Measurements from ENCODE around the gene VOPP1. TPM values are rescaled to one million over a fixed set of nuclear protein-coding genes. Genes with fewer than 3 reads are reported as not detected.

Gene VOPP1
- total RNA-seq, 1 experiment from 2014 or later, result 60.2 TPM

DNA sequence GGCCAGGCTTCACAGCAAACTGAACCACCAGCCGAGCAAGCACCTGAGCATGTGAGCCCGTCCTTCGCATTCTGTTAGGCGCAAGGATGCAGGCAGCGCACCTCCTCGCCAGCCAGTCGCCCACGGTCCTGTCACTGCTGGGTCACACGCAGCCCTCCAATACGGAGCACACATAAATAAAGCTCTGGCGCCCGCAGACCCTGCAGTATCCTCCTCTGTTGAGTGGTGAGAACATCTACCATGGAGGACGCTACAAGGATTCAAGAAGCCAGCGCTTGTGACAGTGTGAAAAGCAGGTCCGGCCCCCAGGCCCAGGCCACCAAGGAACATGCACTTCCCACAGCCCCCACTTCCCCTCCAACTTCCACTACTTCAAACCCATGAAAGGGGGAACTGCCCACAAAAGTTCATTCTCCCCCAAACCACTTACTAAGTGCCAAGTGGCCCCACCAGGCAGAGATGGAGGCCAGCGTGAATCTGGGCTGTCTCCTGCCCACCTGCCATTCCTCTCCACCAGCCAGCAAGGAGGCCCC lies 34.8 kb downstream of the VOPP1 start:
- Histone ChIP-seq H3K9me3 (ENCODE audit: low read length) (no peaks in the 10 kb centered on the region), H2AFZ (ENCODE audit: low read length) (no peak overlapping the region), H4K20me1 (ENCODE audit: low read length) (peaks cover 16% of the 10 kb centered on the region), H3K27ac (ENCODE audit: low read length) (no peak overlapping the region), H3K9me2 (replicated peaks; ENCODE audit: low read length) (no peaks in the 10 kb centered on the region), H3K9ac (ENCODE audit: low read length) (no peak overlapping the region), H3K36me3 (ENCODE audit: low read depth, low read length) (no peaks in the 10 kb centered on the region), H3K4me1 (ENCODE audit: insufficient read depth, low read length) (peaks cover 29% of the 10 kb centered on the region), H3K79me2 (ENCODE audit: low read length) (peaks cover 41% of the 10 kb centered on the region), H3K4me3 (ENCODE audit: low read length) (no peak overlapping the region), H3K27me3 (ENCODE audit: low read length) (no peaks in the 10 kb centered on the region), H3F3A (ENCODE audit: low read length, unreplicated experiment) (peaks cover 6% of the 10 kb centered on the region), H3K4me2 (ENCODE audit: low read length) (no peak overlapping the region)
- POLR2A ChIA-PET (ENCODE audit: unreplicated experiment), result no interaction called here
- no peak for TF ChIP-seq CTCF (conservative IDR thresholded peaks at IDR 0.05; ENCODE audit: low read depth, low read length)
- TF ChIP-seq EZH2phosphoT487 (IDR thresholded peaks at IDR 0.05; ENCODE audit: borderline replicate concordance, low read length), result no peak
- no peak for TF ChIP-seq EZH2 (IDR thresholded peaks at IDR 0.05; ENCODE audit: low read length, unreplicated experiment)
- intact Hi-C loops (cut with micrococcal nuclease), result no loop called here
- CTCF ChIA-PET, result no interaction called here
- no peak for DNase-seq
- no peak for ATAC-seq
- no TSS peak for BruUV-seq (replicated peaks)

- Histone ChIP-seq H3K9me2 (replicated peaks; ENCODE audit: low read length) (no peaks in the 10 kb centered on the region), H2AFZ (ENCODE audit: low read length) (no peak overlapping the region), H3K4me3 (ENCODE audit: low read length) (no peak overlapping the region), H3F3A (ENCODE audit: low read length, unreplicated experiment) (peaks cover 6% of the 10 kb centered on the region), H3K79me2 (ENCODE audit: low read length) (peaks cover 45% of the 10 kb centered on the region), H3K4me1 (ENCODE audit: insufficient read depth, low read length) (peaks cover 36% of the 10 kb centered on the region), H3K27me3 (ENCODE audit: low read length) (no peaks in the 10 kb centered on the region), H3K36me3 (ENCODE audit: low read depth, low read length) (no peaks in the 10 kb centered on the region), H3K9ac (ENCODE audit: low read length) (no peak overlapping the region), H4K20me1 (ENCODE audit: low read length) (peaks cover 19% of the 10 kb centered on the region), H3K27ac (ENCODE audit: low read length) (no peak overlapping the region), H3K4me2 (ENCODE audit: low read length) (no peak overlapping the region), H3K9me3 (ENCODE audit: low read length) (no peaks in the 10 kb centered on the region)
- POLR2A ChIA-PET (ENCODE audit: unreplicated experiment), result no interaction called here
- no peak for TF ChIP-seq CTCF (conservative IDR thresholded peaks at IDR 0.05; ENCODE audit: low read depth, low read length)
- no peak for TF ChIP-seq EZH2phosphoT487 (IDR thresholded peaks at IDR 0.05; ENCODE audit: borderline replicate concordance, low read length)
- no peak for TF ChIP-seq EZH2 (IDR thresholded peaks at IDR 0.05; ENCODE audit: low read length, unreplicated experiment)
- ATAC-seq (no peak), DNase-seq (no peak)
- CTCF ChIA-PET, result no interaction called here
- no TSS peak for BruUV-seq (replicated peaks)
- intact Hi-C loops (cut with micrococcal nuclease), result no loop called here
Observed at GRCh38 chr7:55536619-55537457, 35.5 kb downstream of the VOPP1 start.

GRCh38 chr7:55535617-55536016 lies 36.7 kb downstream of the VOPP1 start:
- intact Hi-C loops (cut with micrococcal nuclease), result no loop called here
- Histone ChIP-seq H3F3A (ENCODE audit: low read length, unreplicated experiment) (peaks cover 6% of the 10 kb centered on the region), H3K9ac (ENCODE audit: low read length) (no peak overlapping the region), H3K4me2 (ENCODE audit: low read length) (no peak overlapping the region), H2AFZ (ENCODE audit: low read length) (no peak overlapping the region), H3K27me3 (ENCODE audit: low read length) (no peaks in the 10 kb centered on the region), H4K20me1 (ENCODE audit: low read length) (peaks cover 19% of the 10 kb centered on the region), H3K9me3 (ENCODE audit: low read length) (no peaks in the 10 kb centered on the region), H3K79me2 (ENCODE audit: low read length) (peaks cover 36% of the 10 kb centered on the region), H3K4me1 (ENCODE audit: insufficient read depth, low read length) (peaks cover 40% of the 10 kb centered on the region), H3K9me2 (replicated peaks; ENCODE audit: low read length) (no peaks in the 10 kb centered on the region), H3K36me3 (ENCODE audit: low read depth, low read length) (no peaks in the 10 kb centered on the region), H3K4me3 (ENCODE audit: low read length) (no peak overlapping the region), H3K27ac (ENCODE audit: low read length) (no peak overlapping the region)
- DNase-seq (no peak), ATAC-seq (no peak)
- TF ChIP-seq EZH2 (IDR thresholded peaks at IDR 0.05; ENCODE audit: low read length, unreplicated experiment) (no peak), EZH2phosphoT487 (IDR thresholded peaks at IDR 0.05; ENCODE audit: borderline replicate concordance, low read length) (no peak), CTCF (conservative IDR thresholded peaks at IDR 0.05; ENCODE audit: low read depth, low read length) (no peak)
- ChIA-PET POLR2A (ENCODE audit: unreplicated experiment) (no interaction called here), CTCF (no interaction called here)
- no TSS peak for BruUV-seq (replicated peaks)
